ENCODE data around the gene C1QTNF9B.

DNA sequence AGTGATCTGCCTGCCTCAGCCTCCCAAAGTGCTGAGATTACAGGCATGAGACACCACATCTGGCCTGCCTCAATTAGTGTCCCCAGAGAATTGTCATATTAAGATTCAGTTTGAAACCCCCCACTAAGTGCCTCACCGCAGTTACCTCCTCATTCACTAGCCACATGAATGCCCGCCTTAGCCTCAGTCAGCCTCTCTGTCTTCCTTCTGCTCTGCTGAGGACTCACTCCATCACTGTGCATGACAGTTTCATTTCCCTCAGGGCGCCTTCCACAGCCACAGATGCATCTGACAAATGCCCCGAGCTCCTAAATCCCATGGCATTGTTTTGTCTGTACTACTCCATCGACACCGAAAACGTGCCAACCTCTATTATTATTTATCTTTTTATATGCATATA is 31.4 kb downstream of the C1QTNF9B start:
- TF ChIP-seq EZH2 (IDR thresholded peaks at IDR 0.05; ENCODE audit: borderline replicate concordance, low read depth, low read length, severe bottlenecking) = no peak
- TF ChIP-seq, protein P1, sequence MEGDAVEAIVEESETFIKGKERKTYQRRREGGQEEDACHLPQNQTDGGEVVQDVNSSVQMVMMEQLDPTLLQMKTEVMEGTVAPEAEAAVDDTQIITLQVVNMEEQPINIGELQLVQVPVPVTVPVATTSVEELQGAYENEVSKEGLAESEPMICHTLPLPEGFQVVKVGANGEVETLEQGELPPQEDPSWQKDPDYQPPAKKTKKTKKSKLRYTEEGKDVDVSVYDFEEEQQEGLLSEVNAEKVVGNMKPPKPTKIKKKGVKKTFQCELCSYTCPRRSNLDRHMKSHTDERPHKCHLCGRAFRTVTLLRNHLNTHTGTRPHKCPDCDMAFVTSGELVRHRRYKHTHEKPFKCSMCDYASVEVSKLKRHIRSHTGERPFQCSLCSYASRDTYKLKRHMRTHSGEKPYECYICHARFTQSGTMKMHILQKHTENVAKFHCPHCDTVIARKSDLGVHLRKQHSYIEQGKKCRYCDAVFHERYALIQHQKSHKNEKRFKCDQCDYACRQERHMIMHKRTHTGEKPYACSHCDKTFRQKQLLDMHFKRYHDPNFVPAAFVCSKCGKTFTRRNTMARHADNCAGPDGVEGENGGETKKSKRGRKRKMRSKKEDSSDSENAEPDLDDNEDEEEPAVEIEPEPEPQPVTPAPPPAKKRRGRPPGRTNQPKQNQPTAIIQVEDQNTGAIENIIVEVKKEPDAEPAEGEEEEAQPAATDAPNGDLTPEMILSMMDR (IDR thresholded peaks at IDR 0.05; ENCODE audit: borderline replicate concordance, extremely low read depth, low read length, poor library complexity, severe bottlenecking) = no peak

All from DND-41 (cell line).